ENCODE results near the gene ATP2B2.

ATP2B2 gene

GRCh38 chr3:10455545-10455914 lies 49.9 kb downstream of the ATP2B2 start:
- DNase-seq (ENCODE audit: extremely low read depth in 1 of 2, low read depth in 1 of 2): no peak

GRCh38 chr3:10454907-10455544 lies 50.4 kb downstream of the ATP2B2 start:
- no peak for DNase-seq (ENCODE audit: extremely low read depth in 1 of 2, low read depth in 1 of 2)

GRCh38 chr3:10453431-10454163 lies 51.8 kb downstream of the ATP2B2 start:
- DNase-seq (ENCODE audit: extremely low read depth in 1 of 2, low read depth in 1 of 2): no peak

DNA sequence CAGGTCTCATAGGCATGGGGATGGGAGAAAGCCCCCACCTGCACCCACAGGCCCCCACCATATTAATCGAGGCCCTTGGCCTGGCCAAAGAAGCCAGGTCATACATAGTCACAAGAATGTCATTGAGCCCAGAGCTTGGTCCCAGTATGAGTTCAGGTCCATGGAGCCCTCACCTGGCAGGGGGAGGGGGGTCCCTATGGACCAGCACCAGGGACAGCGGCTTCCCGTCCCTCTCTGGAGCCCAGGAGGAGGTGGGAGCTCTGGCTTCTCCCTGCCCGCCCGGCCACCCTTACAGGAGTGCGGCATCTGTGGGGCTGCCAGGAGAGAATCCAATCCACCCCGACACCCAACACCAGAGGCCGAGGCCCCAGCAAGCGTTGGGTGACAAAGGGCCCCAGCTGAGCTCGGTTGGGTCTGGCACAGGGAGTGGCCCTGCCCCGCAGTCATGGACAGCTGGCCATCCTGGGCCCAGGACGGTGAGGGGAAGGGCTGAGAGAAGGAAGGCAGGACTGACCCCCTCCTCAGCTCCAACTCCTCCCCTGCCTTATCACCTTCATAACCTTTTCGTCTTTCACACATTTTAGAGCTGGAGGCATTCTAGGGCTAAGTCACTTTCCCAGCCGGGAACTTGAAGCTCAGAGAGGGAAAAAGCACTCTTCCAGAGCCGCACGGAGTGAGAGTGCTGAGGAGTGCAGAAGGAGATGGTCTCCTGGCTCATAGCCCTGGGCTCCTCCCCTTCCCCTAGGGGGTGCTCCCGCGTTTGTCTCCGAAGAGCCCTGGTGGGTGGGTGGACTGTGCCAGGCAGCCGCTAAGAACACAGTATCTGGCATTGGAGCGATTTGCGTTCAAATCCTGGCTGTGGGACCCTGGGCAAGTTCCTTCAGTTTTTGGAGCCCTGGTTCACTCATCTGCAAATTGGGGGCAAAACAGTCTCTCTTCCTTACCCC lies 54.6 kb downstream of the ATP2B2 start:
- no peak for DNase-seq (ENCODE audit: extremely low read depth in 1 of 2, low read depth in 1 of 2)

GRCh38 chr3:10449436-10449835 lies 56.0 kb downstream of the ATP2B2 start:
- no peak for DNase-seq (ENCODE audit: extremely low read depth in 1 of 2, low read depth in 1 of 2)

GRCh38 chr3:10448544-10448943 lies 56.8 kb downstream of the ATP2B2 start:
- no peak for DNase-seq (ENCODE audit: extremely low read depth in 1 of 2, low read depth in 1 of 2)

- no peak for DNase-seq (ENCODE audit: extremely low read depth in 1 of 2, low read depth in 1 of 2)
Observed at GRCh38 chr3:10447527-10448260, 57.7 kb downstream of the ATP2B2 start.

- DNase-seq (ENCODE audit: extremely low read depth in 1 of 2, low read depth in 1 of 2): no peak
Observed at GRCh38 chr3:10447110-10447509, 58.3 kb downstream of the ATP2B2 start.

DNA sequence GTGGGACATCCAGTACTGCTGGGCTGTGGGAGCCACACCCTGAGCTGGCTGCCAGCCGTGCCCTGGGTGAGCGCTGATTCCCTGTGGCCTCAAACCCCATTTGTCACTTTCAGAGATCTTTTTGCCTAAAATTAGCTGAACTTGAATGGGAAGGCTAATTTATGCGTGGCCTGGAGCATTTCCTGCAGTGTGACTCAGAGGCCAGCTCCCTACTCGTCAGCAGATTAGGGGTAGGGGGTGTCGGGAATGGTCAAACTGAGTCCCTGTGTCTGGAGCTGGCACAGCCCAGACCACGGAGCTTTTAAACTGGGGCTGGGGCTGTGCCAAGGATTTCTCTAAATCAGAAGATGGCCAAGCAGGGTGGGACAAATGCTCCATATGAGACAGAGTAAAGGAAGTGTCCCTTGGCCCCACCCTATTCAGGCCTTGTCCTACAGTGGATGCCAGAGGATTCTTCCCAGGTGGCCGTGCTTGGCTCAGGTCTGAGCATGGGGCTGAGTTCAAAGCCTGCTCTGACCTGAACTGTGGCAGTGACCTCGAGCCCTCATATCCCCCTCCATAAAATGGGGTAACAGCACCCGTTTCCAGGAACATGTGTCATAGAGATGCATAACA lies 59.7 kb downstream of the ATP2B2 start:
- DNase-seq (ENCODE audit: extremely low read depth in 1 of 2, low read depth in 1 of 2): no peak

DNA sequence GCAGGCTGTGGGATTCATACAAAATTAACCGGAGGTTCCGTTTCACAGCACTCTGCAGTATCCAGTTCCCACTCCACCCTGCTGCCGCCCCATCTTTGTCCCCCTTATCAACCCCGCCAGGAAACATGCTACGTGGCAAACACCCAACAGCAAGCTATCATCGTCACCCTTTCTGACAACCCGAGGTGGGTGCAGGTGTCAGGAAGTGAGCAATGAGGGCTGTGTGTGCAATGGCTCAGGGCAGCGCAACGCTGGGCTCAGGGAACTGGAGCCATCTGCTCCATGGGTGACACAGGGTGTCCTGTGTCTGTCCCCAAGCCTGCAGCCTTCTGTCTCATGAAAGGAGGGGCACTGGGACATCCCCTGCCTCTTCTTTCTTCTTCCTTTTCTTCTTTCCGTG lies 60.9 kb downstream of the ATP2B2 start:
- DNase-seq (ENCODE audit: extremely low read depth in 1 of 2, low read depth in 1 of 2): no peak

GRCh38 chr3:10444110-10444429 lies 61.3 kb downstream of the ATP2B2 start:
- no peak for DNase-seq (ENCODE audit: extremely low read depth in 1 of 2, low read depth in 1 of 2)

DNA sequence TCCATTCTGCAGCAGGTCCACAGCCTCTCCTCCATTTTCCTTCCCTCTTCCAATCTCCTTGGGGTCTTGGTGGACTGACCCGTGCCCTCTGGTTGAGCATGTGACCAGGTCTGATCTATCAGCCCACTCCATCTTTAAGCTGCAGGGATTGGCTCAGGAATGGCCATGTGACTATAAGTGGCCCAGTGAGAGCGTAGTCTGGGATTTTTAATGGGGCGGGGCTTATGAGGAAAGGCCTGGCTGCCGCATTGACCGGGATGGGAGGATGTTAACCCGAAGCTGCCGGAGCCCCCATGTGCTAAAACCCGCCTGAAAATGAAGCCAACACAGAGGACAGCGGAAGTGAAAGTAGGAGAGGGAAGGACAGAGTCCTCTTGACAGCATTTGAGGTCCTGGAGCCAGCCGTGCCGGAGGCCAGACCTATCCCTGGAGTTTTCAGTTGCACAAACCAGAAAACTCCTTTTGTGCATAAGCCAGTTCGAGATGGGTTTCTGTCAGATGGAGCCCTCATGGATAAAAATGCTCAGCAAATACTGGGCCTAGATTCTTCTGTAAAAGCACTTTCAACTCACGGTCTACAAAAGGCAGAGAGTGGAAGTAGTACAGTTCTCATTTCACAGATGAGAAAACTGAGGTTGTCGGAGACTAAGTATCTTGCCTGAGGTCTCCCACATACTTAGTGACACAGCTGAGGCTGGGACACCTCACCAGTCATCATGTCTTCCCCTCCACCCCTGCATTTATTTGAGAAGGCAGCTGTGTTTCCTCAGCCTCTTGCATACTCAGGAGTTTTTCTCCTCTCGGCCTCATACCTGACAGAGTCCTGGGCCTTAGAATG lies 61.9 kb downstream of the ATP2B2 start:
- DNase-seq (ENCODE audit: extremely low read depth in 1 of 2, low read depth in 1 of 2): no peak

DNA sequence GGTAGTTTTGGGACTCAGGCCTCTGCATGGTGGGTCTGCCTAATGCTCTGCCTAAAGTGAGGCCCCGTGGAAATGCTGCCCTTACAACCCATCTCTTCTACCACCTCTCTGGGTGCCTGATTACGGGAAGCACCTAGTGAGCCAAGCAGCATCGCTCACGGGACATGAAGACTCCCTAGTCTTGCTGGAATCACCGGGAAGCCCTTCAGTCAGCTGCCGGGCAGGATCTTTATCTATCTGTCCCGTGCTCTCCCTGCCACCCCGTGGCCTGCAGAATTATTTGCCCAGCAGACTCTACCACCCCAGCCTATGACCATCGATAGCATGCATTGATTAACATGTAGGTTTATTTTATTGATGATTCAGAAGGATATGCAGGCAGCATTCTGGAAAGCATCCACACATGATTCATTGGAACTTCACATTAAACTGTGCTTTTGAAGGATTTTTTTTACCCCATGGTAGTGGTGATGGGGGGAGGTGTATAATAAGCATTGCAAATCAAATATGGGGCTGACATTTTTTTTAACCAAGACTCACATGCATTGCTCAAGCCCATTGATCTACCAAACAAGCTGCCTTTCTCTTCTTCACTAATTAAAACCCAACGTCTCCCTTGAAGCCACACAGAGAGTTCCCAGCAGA lies 63.1 kb downstream of the ATP2B2 start:
- DNase-seq (ENCODE audit: extremely low read depth in 1 of 2, low read depth in 1 of 2): no peak

DNA sequence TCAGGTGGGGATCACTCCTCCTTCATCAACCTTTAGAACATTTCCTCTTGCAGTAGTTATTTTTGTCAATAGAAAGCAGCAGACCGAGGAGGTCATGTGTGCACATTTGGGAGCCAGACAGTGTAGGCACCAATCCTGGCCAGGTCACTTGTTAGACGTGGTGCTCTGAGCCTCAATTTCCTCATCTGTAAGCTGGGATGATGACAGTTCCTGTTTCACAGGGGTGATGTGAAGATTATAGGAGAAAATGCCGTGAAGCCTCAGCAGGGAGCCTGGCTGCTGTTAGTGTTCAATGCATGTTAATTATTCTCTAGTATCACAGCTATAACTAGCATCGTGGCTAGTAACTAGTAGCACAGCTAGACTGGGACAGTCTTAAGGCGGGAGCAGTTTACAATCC lies 64.7 kb downstream of the ATP2B2 start:
- DNase-seq (ENCODE audit: extremely low read depth in 1 of 2, low read depth in 1 of 2): no peak

DNA sequence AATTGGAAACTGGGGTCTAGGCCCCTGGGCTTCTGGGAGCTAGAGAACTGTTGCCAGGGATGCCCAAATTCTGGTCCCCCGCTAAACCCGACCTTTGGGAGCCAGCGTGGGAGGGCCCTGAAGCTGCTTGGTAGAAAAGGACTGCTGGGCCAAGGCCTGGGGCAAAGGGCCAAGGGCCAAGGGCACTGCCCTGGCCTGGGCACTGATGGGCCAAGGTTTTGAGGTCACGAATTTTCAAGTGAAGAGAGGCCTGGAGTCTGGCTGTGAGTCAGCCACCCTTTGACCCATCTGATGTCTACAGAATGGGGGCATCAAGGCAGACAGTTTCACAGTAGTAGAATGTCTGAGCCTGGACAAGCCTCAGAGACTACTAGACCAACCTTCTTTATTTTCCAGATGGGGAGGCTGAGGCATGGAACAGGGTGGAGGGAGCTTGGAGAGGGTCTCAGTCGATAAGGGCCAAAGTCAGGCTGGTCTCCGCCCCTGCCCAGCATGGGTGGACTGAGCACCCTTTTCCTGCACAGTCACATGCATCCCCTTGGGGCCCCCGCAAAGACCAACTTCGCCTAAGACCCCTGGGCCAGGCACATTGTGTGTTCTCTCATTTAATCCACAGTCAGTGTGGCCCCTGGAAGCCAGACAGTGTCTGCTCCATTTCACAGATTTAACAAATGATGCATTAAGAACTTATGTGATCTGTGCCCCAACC lies 66.3 kb downstream of the ATP2B2 start:
- no peak for DNase-seq (ENCODE audit: extremely low read depth in 1 of 2, low read depth in 1 of 2)

DNA sequence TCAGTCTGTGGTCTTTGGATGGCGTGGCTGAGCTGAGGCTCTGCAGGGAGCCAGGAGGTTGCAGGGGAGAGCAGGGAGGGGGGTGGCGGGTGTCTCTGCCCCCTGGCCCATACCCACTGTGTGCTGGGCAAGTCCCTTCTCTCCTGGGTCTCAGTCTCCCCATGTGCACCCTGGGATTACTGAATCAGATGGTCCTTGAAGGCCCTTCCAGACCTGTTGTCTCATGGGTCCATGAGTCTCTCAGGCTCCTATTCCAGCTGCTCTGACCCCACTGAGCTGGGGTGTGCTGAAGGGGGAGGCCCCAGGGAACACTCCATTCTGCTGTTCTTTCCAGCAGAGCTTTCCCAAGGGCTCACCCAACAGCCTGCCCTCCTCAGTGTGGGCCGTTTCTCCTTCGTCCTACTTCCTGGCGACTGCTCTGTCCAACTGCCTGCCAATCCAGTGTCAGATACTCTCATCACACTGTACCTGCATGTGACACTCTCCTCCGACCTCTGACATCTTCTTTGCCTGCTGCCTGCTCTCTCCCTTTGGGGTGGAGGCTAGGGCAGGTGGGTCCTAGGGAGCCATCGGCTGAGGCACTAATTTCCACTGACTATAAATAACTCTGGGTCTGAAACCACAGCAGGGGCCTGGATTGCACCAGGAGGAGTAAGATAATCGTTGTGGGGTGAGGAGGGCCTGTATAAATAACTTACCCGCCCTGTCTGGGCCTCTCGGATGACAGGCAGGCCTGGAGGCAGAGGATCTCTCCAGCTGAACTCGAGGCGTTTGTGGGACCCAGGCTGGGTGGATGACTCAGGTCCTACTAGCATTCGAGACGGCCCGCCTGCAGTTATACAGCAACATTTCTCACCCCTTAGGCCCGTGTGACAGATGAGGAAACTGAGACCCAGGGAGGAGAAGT lies 67.1 kb downstream of the ATP2B2 start:
- DNase-seq (ENCODE audit: extremely low read depth in 1 of 2, low read depth in 1 of 2): peak in 1 of 2 donors; percentile 11

DNA sequence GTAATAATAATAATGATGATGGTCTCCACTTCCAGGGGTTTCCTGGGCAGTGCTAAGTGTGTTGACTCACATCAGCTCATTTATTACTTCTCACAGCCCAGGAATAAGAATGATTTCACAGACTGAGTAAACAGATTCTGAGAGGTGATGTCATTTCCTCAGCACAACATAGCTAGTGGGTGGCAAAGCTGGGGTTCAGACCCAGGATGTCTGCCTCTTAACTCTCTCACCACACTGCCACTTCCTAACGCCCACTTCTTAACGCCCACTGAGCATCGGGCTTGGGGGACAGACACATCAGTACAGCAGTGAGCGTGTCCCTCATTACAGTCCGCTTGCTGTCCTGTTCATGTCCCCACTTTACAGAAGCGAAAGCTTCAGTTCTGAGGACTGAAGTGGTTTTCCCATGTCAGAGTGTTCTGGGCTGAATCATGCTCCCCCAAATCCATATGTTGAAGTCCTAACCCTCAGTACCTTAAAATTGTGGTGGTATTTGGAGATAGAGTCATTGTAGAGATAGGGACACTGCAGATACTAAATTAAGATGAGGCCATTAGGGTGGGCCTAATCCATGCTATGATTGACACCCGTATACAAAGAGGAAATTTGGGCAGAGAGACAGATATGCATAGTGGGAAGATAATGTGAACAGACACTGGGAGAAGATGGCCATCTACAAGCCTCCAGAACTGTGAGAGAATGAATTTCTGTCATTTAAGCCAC lies 68.0 kb downstream of the ATP2B2 start:
- DNase-seq (ENCODE audit: extremely low read depth in 1 of 2, low read depth in 1 of 2): peak; percentile 55 to 73
